Measurements from ENCODE around the gene STK32A. TPM values are rescaled to one million over a fixed set of nuclear protein-coding genes. Genes with fewer than 3 reads are reported as not detected.

STK32A gene
- total and polyA plus RNA-seq, 11 donors = 0.15 to 1.4 (median 0.30) TPM

DNA sequence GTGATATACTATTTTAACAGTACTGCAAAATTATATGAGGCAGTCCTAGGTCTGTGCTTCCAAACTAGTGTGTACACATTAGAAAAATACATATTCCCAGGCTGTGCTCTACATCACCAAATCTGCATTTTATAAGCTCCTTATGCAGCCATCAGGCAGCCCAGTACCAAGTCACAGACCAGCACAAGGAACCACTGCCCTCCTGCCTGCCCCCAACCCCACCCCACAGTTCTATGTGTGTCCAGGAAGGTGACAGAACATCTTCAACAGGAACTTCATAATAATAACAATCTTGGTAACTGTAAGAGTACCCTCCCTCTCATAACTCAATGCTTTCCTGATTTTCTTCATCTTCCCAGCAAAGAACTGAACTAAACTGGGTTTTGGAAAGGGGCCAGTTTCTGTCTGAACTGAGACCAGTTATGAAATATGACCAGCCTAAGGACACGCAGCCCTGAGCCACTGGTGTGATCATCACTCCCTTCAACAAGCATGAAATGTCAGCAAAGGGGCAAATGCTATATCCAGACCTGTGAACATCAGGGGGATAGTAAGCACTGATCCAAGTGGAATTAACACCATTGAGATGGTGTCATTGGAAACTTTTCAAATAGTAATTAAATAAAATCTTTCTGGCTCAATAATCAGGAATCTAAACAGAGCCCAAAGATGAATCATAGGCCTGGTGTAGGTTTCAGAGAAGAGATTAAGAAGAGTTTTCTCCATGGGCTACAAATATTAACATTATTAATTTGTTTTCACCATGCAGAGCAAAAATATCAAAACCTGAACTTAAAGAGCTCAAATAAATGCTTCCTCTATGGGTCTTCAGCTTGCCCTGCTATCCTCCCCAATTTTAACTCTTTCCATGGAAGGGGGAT is 192.9 kb downstream of the STK32A start:
- no peaks in the 10 kb centered on the region for H3K9me3 ChIP-seq
- peak overlapping the region in 1 of 12 donors; percentile 37 for H3K27ac ChIP-seq
- DNase-seq (no peak), ATAC-seq (peak in 2 of 4 donors; percentile 52 to 72)
- no peak for TF ChIP-seq POLR2A (IDR thresholded peaks at IDR 0.05)
- TF ChIP-seq, protein P1, sequence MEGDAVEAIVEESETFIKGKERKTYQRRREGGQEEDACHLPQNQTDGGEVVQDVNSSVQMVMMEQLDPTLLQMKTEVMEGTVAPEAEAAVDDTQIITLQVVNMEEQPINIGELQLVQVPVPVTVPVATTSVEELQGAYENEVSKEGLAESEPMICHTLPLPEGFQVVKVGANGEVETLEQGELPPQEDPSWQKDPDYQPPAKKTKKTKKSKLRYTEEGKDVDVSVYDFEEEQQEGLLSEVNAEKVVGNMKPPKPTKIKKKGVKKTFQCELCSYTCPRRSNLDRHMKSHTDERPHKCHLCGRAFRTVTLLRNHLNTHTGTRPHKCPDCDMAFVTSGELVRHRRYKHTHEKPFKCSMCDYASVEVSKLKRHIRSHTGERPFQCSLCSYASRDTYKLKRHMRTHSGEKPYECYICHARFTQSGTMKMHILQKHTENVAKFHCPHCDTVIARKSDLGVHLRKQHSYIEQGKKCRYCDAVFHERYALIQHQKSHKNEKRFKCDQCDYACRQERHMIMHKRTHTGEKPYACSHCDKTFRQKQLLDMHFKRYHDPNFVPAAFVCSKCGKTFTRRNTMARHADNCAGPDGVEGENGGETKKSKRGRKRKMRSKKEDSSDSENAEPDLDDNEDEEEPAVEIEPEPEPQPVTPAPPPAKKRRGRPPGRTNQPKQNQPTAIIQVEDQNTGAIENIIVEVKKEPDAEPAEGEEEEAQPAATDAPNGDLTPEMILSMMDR (IDR thresholded peaks at IDR 0.05) = no peak
- H3K36me3 ChIP-seq = peaks cover 0 to 23% (median 4%) of the 10 kb centered on the region in 9 donors
- peaks cover 0 to 46% (median 10%) of the 10 kb centered on the region in 12 donors for H3K4me1 ChIP-seq
- H3K27me3 ChIP-seq = no peaks in the 10 kb centered on the region
- H3K4me3 ChIP-seq = no peak overlapping the region
- intact Hi-C loops (cut with DNase I) = no loop called here
- WGBS, 4 donors = 69 to 77% (median 74%) methylated on average over 1 of the region's 1 CpG

DNA sequence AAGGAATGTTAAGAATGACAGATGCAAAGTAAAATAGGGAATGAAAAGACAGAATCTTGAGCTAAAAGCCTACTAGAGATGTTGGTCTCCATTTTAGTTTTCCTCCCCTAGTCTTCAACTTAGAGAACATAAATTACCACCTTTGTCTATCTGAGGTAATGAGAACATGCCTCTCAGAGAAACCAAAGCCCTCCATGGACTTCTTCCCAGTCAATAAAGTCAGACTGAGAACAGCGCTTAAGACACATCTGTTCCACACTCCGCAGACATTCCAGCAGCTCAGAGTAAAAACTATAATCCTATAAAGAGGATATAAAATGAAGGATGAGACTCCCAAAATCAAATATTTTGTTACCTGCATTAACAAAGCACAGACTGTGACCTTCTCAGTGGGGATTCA is 195.8 kb downstream of the STK32A start:
- H3K36me3 ChIP-seq = no peaks in the 10 kb centered on the region
- ATAC-seq = no peak
- peaks cover 0 to 51% (median 10%) of the 10 kb centered on the region in 12 donors for H3K4me1 ChIP-seq
- peak overlapping the region in 1 of 12 donors; percentile 80 for H3K27ac ChIP-seq
- H3K9me3 ChIP-seq = no peaks in the 10 kb centered on the region
- 86 to 94% (median 89%) methylated on average over 2 of the region's 2 CpGs for WGBS, 4 donors
- TF ChIP-seq, protein P1 (IDR thresholded peaks at IDR 0.05) = no peak
- TF ChIP-seq POLR2A (IDR thresholded peaks at IDR 0.05) = no peak
- intact Hi-C loops (cut with DNase I) = no loop called here
- H3K4me3 ChIP-seq = no peak overlapping the region
- no peaks in the 10 kb centered on the region for H3K27me3 ChIP-seq
- DNase-seq = no peak

DNA sequence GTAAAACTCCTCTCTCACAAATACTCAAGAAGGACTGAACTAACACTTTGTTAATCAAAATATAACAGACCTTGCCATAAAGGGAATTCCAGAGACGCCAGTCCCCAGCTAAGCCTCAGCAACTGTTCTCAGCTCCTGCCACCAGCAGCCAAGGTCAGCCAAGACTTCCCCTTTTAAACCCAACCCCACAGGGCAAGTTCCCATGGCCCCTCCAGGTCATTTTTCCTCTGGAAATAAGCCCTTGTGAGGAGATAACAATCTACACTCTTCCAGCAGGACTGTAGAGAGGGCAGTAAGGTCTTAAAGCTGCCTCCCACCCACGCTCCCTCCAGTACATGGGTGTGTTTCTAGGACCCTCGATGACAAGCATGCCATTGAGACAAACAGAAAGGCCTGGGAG is 196.8 kb downstream of the STK32A start:
- Histone ChIP-seq H3K4me3 (no peak overlapping the region), H3K36me3 (no peaks in the 10 kb centered on the region), H3K9me3 (no peaks in the 10 kb centered on the region), H3K27ac (peak overlapping the region in 1 of 12 donors; percentile 80), H3K4me1 (peaks cover 0 to 58% (median 14%) of the 10 kb centered on the region in 12 donors), H3K27me3 (no peaks in the 10 kb centered on the region)
- intact Hi-C loops (cut with DNase I) = no loop called here
- DNase-seq (no peak), ATAC-seq (no peak)
- TF ChIP-seq, protein P1 (IDR thresholded peaks at IDR 0.05) = no peak
- no peak for TF ChIP-seq POLR2A (IDR thresholded peaks at IDR 0.05)
- 63 to 71% (median 66%) methylated on average over 3 of the region's 3 CpGs for WGBS, 4 donors

DNA sequence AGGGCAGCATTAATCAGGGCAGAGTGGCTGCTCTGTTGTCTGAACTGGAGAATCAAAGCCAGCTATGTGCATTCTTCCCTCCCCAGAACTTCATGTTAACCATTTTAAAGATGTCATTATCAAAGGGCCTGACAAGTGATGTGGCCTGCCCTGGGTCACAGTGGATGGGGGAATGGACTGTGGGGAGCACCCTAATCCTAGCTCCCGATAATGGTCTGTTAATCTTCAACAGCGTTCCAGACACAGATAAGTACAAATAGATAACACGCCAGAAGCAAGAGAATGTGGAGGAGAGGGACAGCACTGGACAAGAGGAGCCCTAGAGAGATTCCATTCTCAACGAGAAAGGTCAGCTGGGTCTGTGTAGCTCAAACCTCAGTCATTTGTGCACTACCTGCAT is 197.5 kb downstream of the STK32A start:
- H3K27ac ChIP-seq = peak overlapping the region in 1 of 12 donors; percentile 80
- 44 to 51% (median 46%) methylated on average over 4 of the region's 4 CpGs for WGBS, 4 donors
- TF ChIP-seq, protein P1 (IDR thresholded peaks at IDR 0.05) = no peak
- TF ChIP-seq POLR2A (IDR thresholded peaks at IDR 0.05) = no peak
- H3K4me1 ChIP-seq = peaks cover 0 to 57% (median 15%) of the 10 kb centered on the region in 12 donors
- intact Hi-C loops (cut with DNase I) = no loop called here
- no peaks in the 10 kb centered on the region for H3K27me3 ChIP-seq
- H3K9me3 ChIP-seq = no peaks in the 10 kb centered on the region
- ATAC-seq = no peak
- no peak for DNase-seq
- H3K36me3 ChIP-seq = no peaks in the 10 kb centered on the region
- H3K4me3 ChIP-seq = no peak overlapping the region

Measured in heart left ventricle (tissue), 16 donors.